Tibial nerve (tissue), 4 donors: Measurements from ENCODE around the gene NEMP2. TPM values are rescaled to one million over a fixed set of nuclear protein-coding genes. Genes with fewer than 3 reads are reported as not detected.

Experiments used
- DNase-seq, 2 donors: peaks; one replicate each; pipeline ENCODE4 v3.0.0-alpha.2; 2019; ENCODE audit warnings: low spot score in 2 of 2
- H3K27ac ChIP-seq, 4 donors: fragments of 200-600 bp; sonication (generic) in 3 of 4; one replicate each; pipeline ENCODE4 v1.5.1; 2017 to 2019; ENCODE audit warnings: mild to moderate bottlenecking in 1 of 4
- H3K27me3 ChIP-seq, 2 donors: fragments of 200-600 bp; sonication (generic) in 1 of 2; one replicate each; pipeline versions ENCODE4 v1.5.1 to v1.6.0; 2017 to 2019
- H3K36me3 ChIP-seq, 3 donors: fragments of 200-600 bp; sonication (generic); one replicate each; pipeline ENCODE4 v1.5.1; 2018 to 2019
- H3K4me1 ChIP-seq, 4 donors: fragments of 200-600 bp; sonication (generic) in 3 of 4; one replicate each; pipeline ENCODE4 v1.5.1; 2017 to 2019
- H3K4me3 ChIP-seq, 4 donors: fragments of 200-600 bp; sonication (generic) in 3 of 4; one replicate each; pipeline ENCODE4 v1.5.1; 2017 to 2019; ENCODE audit warnings: mild to moderate bottlenecking in 1 of 4, moderate library complexity in 1 of 4
- H3K9me3 ChIP-seq, 4 donors: fragments of 200-600 bp; sonication (generic) in 3 of 4; one replicate each; pipeline ENCODE4 v1.5.1; 2017 to 2019
- CTCF ChIP-seq, 5 experiments: fragments of 200-600 bp in 3 of 5; fragments of 450-650 bp in 2 of 5; sonication (generic) in 3 of 5; IDR thresholded peaks; one replicate each; pipeline ENCODE4 v1.5.1; 2016 to 2019; ENCODE audit warnings: antibody characterized with exemption in 5 of 5, mild to moderate bottlenecking in 3 of 5, moderate library complexity in 2 of 5
- EP300 ChIP-seq, 2 donors: sonication (generic); formaldehyde crosslinking; IDR thresholded peaks; one replicate each; pipeline ENCODE4 v1.6.1; 2017; ENCODE audit warnings: antibody characterized with exemption in 2 of 2, mild to moderate bottlenecking in 1 of 2
- POLR2A ChIP-seq, 2 donors: fragments of 450-650 bp; IDR thresholded peaks; one replicate each; pipeline ENCODE4 v1.6.1; 2017; ENCODE audit warnings: antibody characterized with exemption in 2 of 2, mild to moderate bottlenecking in 2 of 2, moderate library complexity in 2 of 2
- WGBS, 2 donors: methylation state at CpG; one replicate each; pipeline ENCODE4 v1.1.5; 2018; 5-methylcytosine and 5-hydroxymethylcytosine counted together
- total RNA-seq, 4 donors: library from RNA; depleted of rRNA; stranded (reverse); fragments of >200 nt; gene quantifications; one replicate each; pipeline ENCODE4 v1.1.0, GENCODE V29; 2016

Gene NEMP2
- total RNA-seq, 4 donors from 2014 or later, result 1.8 to 7.2 (median 3.1) TPM

DNA sequence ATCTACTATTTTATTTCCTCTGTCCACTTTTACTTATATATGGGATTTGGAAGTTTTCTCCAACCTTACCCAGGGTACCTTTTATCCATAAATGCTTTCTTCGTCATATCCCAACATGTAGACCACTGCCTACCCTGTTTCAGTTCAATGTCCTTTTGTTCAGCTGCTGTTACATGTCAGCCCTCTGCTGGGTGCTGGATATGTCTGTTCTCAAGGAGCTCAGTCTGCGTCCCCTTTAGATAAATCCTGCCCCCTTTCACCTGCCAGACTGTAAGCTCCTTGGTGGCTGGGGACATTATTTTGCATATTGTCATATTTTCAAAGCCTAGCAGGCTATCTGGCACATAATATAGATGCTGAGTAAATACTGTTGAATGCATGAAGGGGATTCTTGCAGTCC lies 53.2 kb downstream of the NEMP2 start:
- Histone ChIP-seq H3K27me3 (no peaks in the 10 kb centered on the region), H3K4me3 (no peak overlapping the region), H3K4me1 (peaks cover 0 to 52% (median 10%) of the 10 kb centered on the region in 4 donors), H3K9me3 (no peaks in the 10 kb centered on the region), H3K36me3 (no peaks in the 10 kb centered on the region), H3K27ac (peak overlapping the region in 1 of 4 donors; percentile 41)
- no peak for DNase-seq
- TF ChIP-seq POLR2A (IDR thresholded peaks at IDR 0.05) (no peak), EP300 (IDR thresholded peaks at IDR 0.05) (no peak), CTCF (IDR thresholded peaks at IDR 0.05) (no peak)
- WGBS, 2 donors, result 58 to 75% methylated on average over 2 of the region's 2 CpGs

DNA sequence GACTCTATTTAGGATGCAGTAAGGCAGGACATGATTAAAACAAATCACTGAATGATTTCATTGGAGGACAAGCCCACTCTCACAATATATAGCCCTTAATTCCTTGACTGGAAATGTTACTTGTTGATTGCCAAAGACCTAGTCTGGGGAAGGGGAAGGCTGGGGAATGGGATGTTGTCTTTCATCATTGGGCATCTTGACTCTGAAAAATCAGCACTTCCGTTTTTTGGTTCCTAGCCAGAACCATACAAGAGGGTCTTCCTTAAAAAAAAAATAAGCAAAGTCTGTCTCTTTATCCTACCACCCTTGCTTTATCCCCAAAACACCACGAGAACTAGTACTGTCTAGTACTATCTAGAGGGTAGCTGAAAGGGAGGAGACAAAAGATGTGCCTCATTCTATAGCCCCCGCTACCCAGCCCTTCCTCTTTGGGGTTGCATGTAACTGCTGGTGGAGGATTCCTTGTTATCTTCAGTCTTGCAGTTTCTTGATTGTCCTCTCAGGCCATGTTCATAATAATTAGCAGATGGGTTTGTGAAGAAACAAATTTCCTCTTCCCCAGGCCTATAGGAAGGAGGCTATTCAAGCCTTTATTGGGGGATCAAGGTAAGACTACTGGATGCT lies 55.8 kb downstream of the NEMP2 start:
- H3K4me1 ChIP-seq, result peaks cover 0 to 43% (median 10%) of the 10 kb centered on the region in 4 donors
- H3K27ac ChIP-seq, result peak overlapping the region in 3 of 4 donors; percentile 15 to 82 (median 41)
- no peak for DNase-seq
- no peaks in the 10 kb centered on the region for H3K27me3 ChIP-seq
- no peaks in the 10 kb centered on the region for H3K36me3 ChIP-seq
- peak overlapping the region in 1 of 4 donors; percentile 28 for H3K4me3 ChIP-seq
- no peaks in the 10 kb centered on the region for H3K9me3 ChIP-seq
- 66 to 67% methylated on average over 3 of the region's 3 CpGs for WGBS, 2 donors
- no peak for TF ChIP-seq CTCF (IDR thresholded peaks at IDR 0.05)
- no peak for TF ChIP-seq EP300 (IDR thresholded peaks at IDR 0.05)

DNA sequence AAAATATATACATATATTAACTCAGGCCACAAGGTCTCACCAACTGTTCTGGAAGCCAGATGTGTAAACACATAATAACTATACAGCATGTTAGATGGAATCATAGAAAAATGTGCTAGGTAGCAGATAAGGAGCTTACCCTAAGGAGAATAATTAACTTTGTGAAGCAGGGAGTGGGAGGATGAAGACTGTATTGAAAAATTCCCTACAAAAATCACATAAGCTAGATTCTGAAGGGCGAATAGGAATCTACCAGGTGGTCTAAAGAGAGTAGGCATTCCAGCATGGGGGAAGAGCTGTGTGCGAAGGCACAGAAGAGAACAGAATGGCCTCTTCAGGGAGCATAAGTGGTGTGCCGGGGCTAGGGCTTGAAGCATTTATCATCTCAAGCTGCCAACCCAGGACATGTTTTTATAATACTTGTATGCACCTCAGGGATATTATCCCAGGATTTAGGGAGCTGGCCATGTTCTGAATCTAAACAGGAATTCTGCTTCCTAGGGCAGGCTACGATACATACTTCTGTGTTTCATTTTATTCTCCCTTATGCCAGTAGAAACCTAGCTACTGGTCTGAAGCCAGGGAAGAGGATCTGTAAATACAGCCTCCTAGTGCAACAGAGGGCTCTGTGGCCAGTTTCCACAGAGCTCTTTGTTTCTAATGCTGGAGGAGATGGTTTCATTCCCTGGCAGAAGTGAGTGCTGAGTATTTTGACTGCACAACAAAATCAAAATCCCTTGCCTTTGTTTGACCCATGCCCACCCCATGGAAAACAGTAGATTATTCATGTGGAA lies 56.7 kb downstream of the NEMP2 start:
- DNase-seq, result no peak
- Histone ChIP-seq H3K4me3 (peak overlapping the region in 1 of 4 donors; percentile 28), H3K4me1 (peaks cover 0 to 43% (median 10%) of the 10 kb centered on the region in 4 donors), H3K9me3 (no peaks in the 10 kb centered on the region), H3K27me3 (no peaks in the 10 kb centered on the region), H3K36me3 (no peaks in the 10 kb centered on the region), H3K27ac (peak overlapping the region; percentile 31 to 82 (median 56))
- no peak for TF ChIP-seq CTCF (IDR thresholded peaks at IDR 0.05)
- peak in 1 of 2 donors; percentile 27 for TF ChIP-seq EP300 (IDR thresholded peaks at IDR 0.05)
- WGBS, 2 donors, result 34% methylated on average over 4 of the region's 4 CpGs

DNA sequence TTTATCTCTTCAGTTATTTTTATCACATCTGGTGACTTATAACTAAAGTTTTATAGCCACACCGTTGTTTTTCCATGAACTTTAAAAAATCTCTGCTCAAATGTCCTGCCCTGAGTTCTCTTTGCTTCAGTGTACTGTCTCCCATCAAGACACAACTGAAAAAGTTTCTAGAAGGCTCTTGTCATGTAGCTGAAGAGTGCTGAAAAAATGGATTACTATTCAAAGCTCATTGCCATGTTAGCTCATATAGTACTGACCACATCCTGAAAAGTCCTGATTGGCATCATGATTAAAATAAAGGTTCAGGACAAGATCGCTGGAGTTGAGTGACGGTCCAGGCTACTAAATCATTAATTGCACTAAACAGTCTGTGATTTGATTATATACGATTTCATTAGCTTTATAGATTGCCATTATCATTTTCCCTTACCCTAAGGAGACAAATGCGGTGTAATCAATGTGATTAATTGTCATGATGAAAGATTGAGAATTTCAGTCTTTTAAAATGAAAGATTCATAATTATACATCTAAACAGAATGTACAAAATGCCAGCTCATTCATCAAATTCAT lies 64.2 kb downstream of the NEMP2 start:
- Histone ChIP-seq H3K4me3 (no peak overlapping the region), H3K36me3 (peaks cover 0 to 11% (median 0%) of the 10 kb centered on the region in 3 donors), H3K27me3 (no peaks in the 10 kb centered on the region), H3K27ac (peak overlapping the region in 3 of 4 donors; percentile 37 to 90 (median 79)), H3K4me1 (peaks cover 0 to 40% (median 23%) of the 10 kb centered on the region in 4 donors), H3K9me3 (no peaks in the 10 kb centered on the region)
- TF ChIP-seq CTCF (IDR thresholded peaks at IDR 0.05) (no peak), POLR2A (IDR thresholded peaks at IDR 0.05) (no peak), EP300 (IDR thresholded peaks at IDR 0.05) (no peak)
- no peak for DNase-seq
- 84 to 89% methylated on average over 5 of the region's 5 CpGs for WGBS, 2 donors

- H3K27me3 ChIP-seq, result no peaks in the 10 kb centered on the region
- H3K36me3 ChIP-seq, result peaks cover 0 to 11% (median 0%) of the 10 kb centered on the region in 3 donors
- no peaks in the 10 kb centered on the region for H3K9me3 ChIP-seq
- WGBS, 2 donors, result 59 to 74% methylated on average over 2 of the region's 2 CpGs
- TF ChIP-seq POLR2A (IDR thresholded peaks at IDR 0.05) (no peak), EP300 (IDR thresholded peaks at IDR 0.05) (peak in 1 of 2 donors; percentile 5)
- H3K27ac ChIP-seq, result peak overlapping the region; percentile 27 to 90 (median 58)
- peaks cover 0 to 45% (median 23%) of the 10 kb centered on the region in 4 donors for H3K4me1 ChIP-seq
- H3K4me3 ChIP-seq, result no peak overlapping the region
- DNase-seq, result no peak
Measured at GRCh38 chr2:190469771-190470170, 64.8 kb downstream of the NEMP2 start.
